A673 (cell line): ENCODE results near the gene USP35. TPM values are rescaled to one million over a fixed set of nuclear protein-coding genes. Genes with fewer than 3 reads are reported as not detected.

Source experiments
- BruUV-seq: library from RNA; stranded (reverse); fragments of 400-500 nt; replicated peaks from 2 replicates; lab custom pipeline; 2021; lab: Mats Ljungman, UMichigan
- CTCF ChIA-PET: fragments of 300-600 bp; sonication (Branson Sonifier 250); formaldehyde crosslinking; loops from one replicate; lab custom pipeline; 2022; ENCODE audit warnings: antibody characterized with exemption; lab: Charles Lee
- POLR2A ChIA-PET: fragments of 300-600 bp; sonication (Branson Sonifier 250); formaldehyde crosslinking; loops from one replicate; lab custom pipeline; 2022; ENCODE audit warnings: antibody characterized with exemption; ENCODE audit not compliant: low non-redundant PET; lab: Charles Lee
- DNase-seq: peaks from one replicate; pipeline ENCODE4 v3.0.0-alpha.2; 2015; ENCODE audit warnings: low spot score
- H3K27ac ChIP-seq: fragments of 200-600 bp; sonication (generic); 2 replicates; pipeline ENCODE4 v1.5.1; 2016; ENCODE audit warnings: mixed run types, low read depth, mild to moderate bottlenecking, mixed read lengths, antibody characterized with exemption, low read length; ENCODE audit not compliant: poor library complexity, severe bottlenecking
- H3K27me3 ChIP-seq: fragments of 200-600 bp; sonication (generic); replicated peaks from 2 replicates; pipeline ENCODE4 v1.6.1; 2017; ENCODE audit warnings: mixed run types, low read depth, mild to moderate bottlenecking, mixed read lengths, antibody characterized with exemption, low read length; ENCODE audit not compliant: insufficient read depth, poor library complexity
- H3K36me3 ChIP-seq: fragments of 200-600 bp; sonication (generic); 2 replicates; pipeline ENCODE4 v1.6.1; 2016; ENCODE audit warnings: mixed run types, mild to moderate bottlenecking, mixed read lengths, antibody characterized with exemption, low read length; ENCODE audit not compliant: insufficient read depth, poor library complexity, severe bottlenecking
- H3K4me1 ChIP-seq: fragments of 200-600 bp; sonication (generic); 2 replicates; pipeline ENCODE4 v1.6.1; 2017; ENCODE audit warnings: mixed run types, mild to moderate bottlenecking, mixed read lengths, antibody characterized with exemption, low read length; ENCODE audit not compliant: insufficient read depth, poor library complexity, severe bottlenecking
- H3K4me3 ChIP-seq: fragments of 200-600 bp; sonication (generic); 2 replicates; pipeline ENCODE4 v1.5.1; 2016; ENCODE audit warnings: low read depth, mixed run types, mild to moderate bottlenecking, mixed read lengths, low read length; ENCODE audit not compliant: poor library complexity, severe bottlenecking
- H3K9me3 ChIP-seq: fragments of 200-600 bp; sonication (generic); 2 replicates; pipeline ENCODE4 v1.6.1; 2016; ENCODE audit warnings: mixed run types, low read depth, mild to moderate bottlenecking, mixed read lengths, antibody characterized with exemption, low read length; ENCODE audit not compliant: poor library complexity, severe bottlenecking
- CTCF ChIP-seq: fragments of 300-800, 200-600 bp; sonication (generic); conservative IDR thresholded peaks from 2 replicates; pipeline ENCODE4 v1.5.1; 2017; ENCODE audit warnings: low read depth, mild to moderate bottlenecking, antibody characterized with exemption, low read length, moderate library complexity, mixed read lengths
- EZH2 ChIP-seq: fragments of 200-600 bp; sonication (generic); IDR thresholded peaks from 2 replicates; pipeline ENCODE4 v1.6.1; 2017; ENCODE audit warnings: borderline replicate concordance, low read depth, mild to moderate bottlenecking, mixed read lengths, antibody characterized with exemption, low read length; ENCODE audit not compliant: poor library complexity, severe bottlenecking
- intact Hi-C: fragments of 100-400 bp; cut with micrococcal nuclease; formaldehyde crosslinking; loops from one replicate; pipeline ENCODE4 v1.10.0; 2022; ENCODE audit not compliant: unreplicated experiment
- total RNA-seq: library from RNA; stranded (reverse); gene quantifications from 2 replicates; pipeline ENCODE4 v1.2.3, GENCODE V29; 2021

Gene USP35
- total RNA-seq, 1 experiment from 2014 or later: 4.8 TPM

- ChIA-PET POLR2A (no interaction called here), CTCF (no interaction called here)
- H3K4me3 ChIP-seq: no peak overlapping the region
- H3K27ac ChIP-seq: no peak overlapping the region
- TF ChIP-seq EZH2 (no peak), CTCF (no peak)
- no peak for DNase-seq
- H3K9me3 ChIP-seq: no peaks in the 10 kb centered on the region
- TSS peak; percentile 27 for BruUV-seq
- intact Hi-C loops: no loop called here
- H3K36me3 ChIP-seq: no peaks in the 10 kb centered on the region
- no peaks in the 10 kb centered on the region for H3K27me3 ChIP-seq
- no peaks in the 10 kb centered on the region for H3K4me1 ChIP-seq
These were observed 29.2 kb downstream of the USP35 start for GRCh38 chr11:78217650-78218541.

- ChIA-PET CTCF (no interaction called here), POLR2A (interaction anchor here (0.6 kb wide), 1 partner anchor 367 kb away, joined by 3 read pairs; no protein-coding TSS in a partner anchor)
- no peaks in the 10 kb centered on the region for H3K9me3 ChIP-seq
- H3K27me3 ChIP-seq: no peaks in the 10 kb centered on the region
- DNase-seq: no peak
- no peak for TF ChIP-seq EZH2
- no peak for TF ChIP-seq CTCF
- intact Hi-C loops: no loop called here
- no TSS peak for BruUV-seq
- H3K36me3 ChIP-seq: no peaks in the 10 kb centered on the region
- no peaks in the 10 kb centered on the region for H3K4me1 ChIP-seq
- no peak overlapping the region for H3K27ac ChIP-seq
- no peak overlapping the region for H3K4me3 ChIP-seq
These were observed 30.2 kb downstream of the USP35 start for GRCh38 chr11:78218707-78219492.

GRCh38 chr11:78219493-78220217 lies 30.9 kb downstream of the USP35 start:
- no peak overlapping the region for H3K4me3 ChIP-seq
- H3K27me3 ChIP-seq: no peaks in the 10 kb centered on the region
- H3K9me3 ChIP-seq: no peaks in the 10 kb centered on the region
- BruUV-seq: no TSS peak
- intact Hi-C loops: no loop called here
- ChIA-PET POLR2A (interaction anchor here (0.6 kb wide), 1 partner anchor 366 kb away, joined by 3 read pairs; no protein-coding TSS in a partner anchor), CTCF (no interaction called here)
- H3K4me1 ChIP-seq: no peaks in the 10 kb centered on the region
- H3K27ac ChIP-seq: no peak overlapping the region
- no peaks in the 10 kb centered on the region for H3K36me3 ChIP-seq
- TF ChIP-seq CTCF: no peak
- no peak for TF ChIP-seq EZH2
- DNase-seq: no peak
